ENCODE data around the gene ARHGAP6. TPM values are rescaled to one million over a fixed set of nuclear protein-coding genes. Genes with fewer than 3 reads are reported as not detected.

Gene ARHGAP6
- total RNA-seq, 1 experiment from 2014 or later = 0.07 TPM

GRCh38 chrX:11386812-11387211, 278.9 kb downstream of the ARHGAP6 start:
- no peak overlapping the region for H3K27ac Mint-ChIP-seq
- no peak for TF ChIP-seq CTCF (conservative IDR thresholded peaks at IDR 0.05)
- H3T11ph ChIP-seq (ENCODE audit: low read length) = no peak overlapping the region

More at GRCh38 chrX:11386812-11387211, 278.9 kb downstream of the ARHGAP6 start:
- Histone ChIP-seq H2AFZ (ENCODE audit: low read length) (no peak overlapping the region), H3K27me3 (ENCODE audit: insufficient read depth, low read length) (no peaks in the 10 kb centered on the region), H4K20me1 (ENCODE audit: control insufficient read depth, insufficient read depth, insufficient read length) (no peaks in the 10 kb centered on the region), H4K91ac (ENCODE audit: insufficient read length, low read depth, low read length) (no peak overlapping the region), H3K4me2 (ENCODE audit: insufficient read depth, insufficient read length, low read length) (no peak overlapping the region), H3K18ac (ENCODE audit: insufficient read length, low read depth, low read length) (no peak overlapping the region), H3K79me2 (ENCODE audit: insufficient read depth, low read length) (no peaks in the 10 kb centered on the region), H3K56ac (ENCODE audit: insufficient read length, low read depth, low read length) (no peak overlapping the region), H3K23me2 (ENCODE audit: insufficient read length, low read depth, low read length, poor library complexity, severe bottlenecking) (no peaks in the 10 kb centered on the region), H2BK120ac (ENCODE audit: low read depth, low read length, poor library complexity, severe bottlenecking) (no peak overlapping the region), H3K9me3 (ENCODE audit: control insufficient read depth, low read depth, low read length) (no peaks in the 10 kb centered on the region), H3K14ac (ENCODE audit: insufficient read depth, low read length) (no peak overlapping the region), H2BK15ac (ENCODE audit: low read depth, low read length) (no peak overlapping the region), H2BK5ac (ENCODE audit: insufficient read length, low read length) (no peak overlapping the region), H3K9ac (ENCODE audit: extremely low read depth, insufficient read length, low read length) (no peak overlapping the region), H4K5ac (ENCODE audit: insufficient read length, low read depth, low read length) (no peak overlapping the region), H3K4ac (ENCODE audit: low read depth, low read length) (no peak overlapping the region), H3K79me1 (ENCODE audit: insufficient read depth, low read depth, low read length, poor library complexity, severe bottlenecking) (no peaks in the 10 kb centered on the region), H3K27ac (ENCODE audit: insufficient read length, low read depth, low read length) (no peak overlapping the region), H2BK12ac (ENCODE audit: insufficient read length, low read depth, low read length) (no peak overlapping the region), H4K8ac (replicated peaks; ENCODE audit: insufficient read length, low read depth, low read length) (no peak overlapping the region), H2BK20ac (ENCODE audit: low read depth, low read length, poor library complexity, severe bottlenecking) (no peak overlapping the region), H2AK5ac (ENCODE audit: insufficient read length, low read length) (no peak overlapping the region), H3K23ac (ENCODE audit: insufficient read length, low read depth, low read length) (no peak overlapping the region), H3K4me1 (ENCODE audit: insufficient read depth, low read length) (no peaks in the 10 kb centered on the region)
- no CpG with 5 or more reads among the region's 3 CpGs for WGBS (ENCODE audit: extremely low coverage, insufficient read length, low lambda C conversion rate)
- Mint-ChIP-seq H3K36me3 (ENCODE audit: insufficient read depth in 1 of 3, low read depth in 3 of 3) (no peaks in the 10 kb centered on the region; a peak in 1 of 7 replicates), H3K4me3 (no peak overlapping the region), H3K27me3 (ENCODE audit: low read depth) (no peaks in the 10 kb centered on the region), H3K4me1 (no peaks in the 10 kb centered on the region), H3K9me3 (peaks cover 44 to 55% of the 10 kb centered on the region in 2 experiments)
- DNase-seq = no peak

Measured in H9 (cell line).